Choroid plexus epithelial cell (primary cell): ENCODE data around the gene CDK5.

Source experiments
- DNase-seq: peaks from one replicate; pipeline ENCODE4 v3.0.0-alpha.2; 2010; ENCODE audit warnings: low read depth
- H3K4me3 ChIP-seq: 2 replicates; pipeline ENCODE4 v1.5.1; 2011; ENCODE audit warnings: low read depth, mild to moderate bottlenecking, control low read depth, low read length, moderate library complexity
- CTCF ChIP-seq: conservative IDR thresholded peaks from 2 replicates; pipeline ENCODE4 v1.5.1; 2011; ENCODE audit warnings: low read depth, mild to moderate bottlenecking, control low read depth, inconsistent platforms, low read length, moderate library complexity

Gene CDK5

GRCh38 chr7:151064454-151064853 lies 6.8 kb upstream of the CDK5 start:
- no peak for TF ChIP-seq CTCF
- no peak for DNase-seq
- H3K4me3 ChIP-seq, result no peak overlapping the region

GRCh38 chr7:151063212-151063561 lies 5.5 kb upstream of the CDK5 start:
- no peak for TF ChIP-seq CTCF
- peak overlapping the region; percentile 28 for H3K4me3 ChIP-seq
- peak; percentile 80 for DNase-seq

GRCh38 chr7:151062399-151063211 lies 4.9 kb upstream of the CDK5 start:
- peak overlapping the region; percentile 40 for H3K4me3 ChIP-seq
- TF ChIP-seq CTCF, result no peak
- peak; percentile 80 for DNase-seq

GRCh38 chr7:151062111-151062398 lies 4.4 kb upstream of the CDK5 start:
- H3K4me3 ChIP-seq, result peak overlapping the region; percentile 77
- TF ChIP-seq CTCF, result no peak
- no peak for DNase-seq

GRCh38 chr7:151061213-151062110 lies 3.8 kb upstream of the CDK5 start:
- no peak for TF ChIP-seq CTCF
- peak overlapping the region; percentile 77 for H3K4me3 ChIP-seq
- DNase-seq, result peak; percentile 52

GRCh38 chr7:151060416-151061212 lies 2.9 kb upstream of the CDK5 start:
- peak; percentile 44 for DNase-seq
- H3K4me3 ChIP-seq, result peak overlapping the region; percentile 77
- peak; percentile 29 for TF ChIP-seq CTCF
